ENCODE results near the gene SMC5.
"Not testable (repeated sequence)": the region's sequence is repeated elsewhere in the genome, so short reads cannot be mapped to it uniquely, and the experiment has no call there.

Gene SMC5

GRCh38 chr9:70389621-70390266 is 131.0 kb downstream of the SMC5 start:
- Histone ChIP-seq H3K4me3 (ENCODE audit: low read length) (no peak overlapping the region), H3K4me1 (ENCODE audit: insufficient read depth, low read length) (peaks cover 3% of the 10 kb centered on the region; the same call in 1 of the 2 replicates), H3K36me3 (ENCODE audit: insufficient read depth, low read length) (no peaks in the 10 kb centered on the region), H3K27ac (ENCODE audit: low read depth, low read length) (no peak overlapping the region), H3K9ac (ENCODE audit: low read depth, low read length) (no peak overlapping the region), H3K9me3 (ENCODE audit: insufficient read depth, low read depth, low read length) (no peaks in the 10 kb centered on the region), H3K27me3 (ENCODE audit: insufficient read depth, low read length) (no peaks in the 10 kb centered on the region)
- WGBS = 73% methylated on average over 9 of the region's 10 CpGs

- Histone ChIP-seq H3K9ac (ENCODE audit: low read depth, low read length) (no peak overlapping the region), H3K27ac (ENCODE audit: low read depth, low read length) (no peak overlapping the region), H3K36me3 (ENCODE audit: insufficient read depth, low read length) (no peaks in the 10 kb centered on the region), H3K4me3 (ENCODE audit: low read length) (no peak overlapping the region), H3K27me3 (ENCODE audit: insufficient read depth, low read length) (no peaks in the 10 kb centered on the region), H3K4me1 (ENCODE audit: insufficient read depth, low read length) (peaks cover 3% of the 10 kb centered on the region; the same call in 1 of the 2 replicates), H3K9me3 (ENCODE audit: insufficient read depth, low read depth, low read length) (no peaks in the 10 kb centered on the region)
- 85% methylated on average over 2 of the region's 2 CpGs for WGBS
Observed at GRCh38 chr9:70390933-70391341, 132.2 kb downstream of the SMC5 start.

GRCh38 chr9:70392189-70392588 is 133.4 kb downstream of the SMC5 start:
- Histone ChIP-seq H3K27me3 (ENCODE audit: insufficient read depth, low read length) (no peaks in the 10 kb centered on the region), H3K4me3 (ENCODE audit: low read length) (no peak overlapping the region), H3K27ac (ENCODE audit: low read depth, low read length) (no peak overlapping the region), H3K4me1 (ENCODE audit: insufficient read depth, low read length) (peaks cover 3% of the 10 kb centered on the region; the same call in 1 of the 2 replicates), H3K36me3 (ENCODE audit: insufficient read depth, low read length) (no peaks in the 10 kb centered on the region), H3K9me3 (ENCODE audit: insufficient read depth, low read depth, low read length) (no peaks in the 10 kb centered on the region), H3K9ac (ENCODE audit: low read depth, low read length) (no peak overlapping the region)
- 91% methylated on average over 2 of the region's 2 CpGs for WGBS

GRCh38 chr9:70392850-70393249 is 134.1 kb downstream of the SMC5 start:
- H3K9me3 ChIP-seq (ENCODE audit: insufficient read depth, low read depth, low read length) = no peaks in the 10 kb centered on the region
- H3K9ac ChIP-seq (ENCODE audit: low read depth, low read length) = no peak overlapping the region
- no peak overlapping the region for H3K4me3 ChIP-seq (ENCODE audit: low read length)
- H3K27ac ChIP-seq (ENCODE audit: low read depth, low read length) = no peak overlapping the region
- WGBS = 98% methylated on average over 3 of the region's 3 CpGs
- H3K27me3 ChIP-seq (ENCODE audit: insufficient read depth, low read length) = no peaks in the 10 kb centered on the region
- H3K36me3 ChIP-seq (ENCODE audit: insufficient read depth, low read length) = no peaks in the 10 kb centered on the region
- peaks cover 3% of the 10 kb centered on the region; the same call in 1 of the 2 replicates for H3K4me1 ChIP-seq (ENCODE audit: insufficient read depth, low read length)

GRCh38 chr9:70395652-70396051 is 136.9 kb downstream of the SMC5 start:
- H3K4me1 ChIP-seq (ENCODE audit: insufficient read depth, low read length) = no peaks in the 10 kb centered on the region
- H3K36me3 ChIP-seq (ENCODE audit: insufficient read depth, low read length) = no peaks in the 10 kb centered on the region
- H3K27ac ChIP-seq (ENCODE audit: low read depth, low read length) = no peak overlapping the region
- no peak overlapping the region for H3K4me3 ChIP-seq (ENCODE audit: low read length)
- no peaks in the 10 kb centered on the region for H3K9me3 ChIP-seq (ENCODE audit: insufficient read depth, low read depth, low read length)
- no peaks in the 10 kb centered on the region for H3K27me3 ChIP-seq (ENCODE audit: insufficient read depth, low read length)
- no peak overlapping the region for H3K9ac ChIP-seq (ENCODE audit: low read depth, low read length)
- WGBS = 94% methylated on average over 4 of the region's 6 CpGs

- H3K4me1 ChIP-seq (ENCODE audit: insufficient read depth, low read length) = no peaks in the 10 kb centered on the region
- H3K36me3 ChIP-seq (ENCODE audit: insufficient read depth, low read length) = no peaks in the 10 kb centered on the region
- 94% methylated on average over 4 of the region's 4 CpGs for WGBS
- H3K27me3 ChIP-seq (ENCODE audit: insufficient read depth, low read length) = no peaks in the 10 kb centered on the region
- no peaks in the 10 kb centered on the region for H3K9me3 ChIP-seq (ENCODE audit: insufficient read depth, low read depth, low read length)
- no peak overlapping the region for H3K9ac ChIP-seq (ENCODE audit: low read depth, low read length)
- H3K27ac ChIP-seq (ENCODE audit: low read depth, low read length) = no peak overlapping the region
- no peak overlapping the region for H3K4me3 ChIP-seq (ENCODE audit: low read length)
Observed at GRCh38 chr9:70398145-70398556, 139.4 kb downstream of the SMC5 start.

GRCh38 chr9:70399141-70399540 is 140.4 kb downstream of the SMC5 start:
- Histone ChIP-seq H3K27ac (ENCODE audit: low read depth, low read length) (no peak overlapping the region), H3K4me3 (ENCODE audit: low read length) (no peak overlapping the region), H3K4me1 (ENCODE audit: insufficient read depth, low read length) (no peaks in the 10 kb centered on the region), H3K36me3 (ENCODE audit: insufficient read depth, low read length) (no peaks in the 10 kb centered on the region), H3K9me3 (ENCODE audit: insufficient read depth, low read depth, low read length) (no peaks in the 10 kb centered on the region), H3K27me3 (ENCODE audit: insufficient read depth, low read length) (no peaks in the 10 kb centered on the region), H3K9ac (ENCODE audit: low read depth, low read length) (no peak overlapping the region)

- H3K4me1 ChIP-seq (ENCODE audit: insufficient read depth, low read length) = no peaks in the 10 kb centered on the region
- H3K36me3 ChIP-seq (ENCODE audit: insufficient read depth, low read length) = no peaks in the 10 kb centered on the region
- no peak overlapping the region for H3K9ac ChIP-seq (ENCODE audit: low read depth, low read length)
- no peak overlapping the region for H3K27ac ChIP-seq (ENCODE audit: low read depth, low read length)
- H3K4me3 ChIP-seq (ENCODE audit: low read length) = no peak overlapping the region
- no peaks in the 10 kb centered on the region for H3K27me3 ChIP-seq (ENCODE audit: insufficient read depth, low read length)
- H3K9me3 ChIP-seq (ENCODE audit: insufficient read depth, low read depth, low read length) = no peaks in the 10 kb centered on the region
- WGBS = 82% methylated on average over 5 of the region's 5 CpGs
Observed at GRCh38 chr9:70400107-70400892, 141.5 kb downstream of the SMC5 start.

GRCh38 chr9:70401241-70401640 is 142.5 kb downstream of the SMC5 start:
- not testable (repeated sequence) for H3K4me1 ChIP-seq (ENCODE audit: insufficient read depth, low read length); H3K9me3 ChIP-seq (ENCODE audit: insufficient read depth, low read depth, low read length); H3K27ac ChIP-seq (ENCODE audit: low read depth, low read length); H3K27me3 ChIP-seq (ENCODE audit: insufficient read depth, low read length); H3K9ac ChIP-seq (ENCODE audit: low read depth, low read length); H3K36me3 ChIP-seq (ENCODE audit: insufficient read depth, low read length); H3K4me3 ChIP-seq (ENCODE audit: low read length)
- 98% methylated on average over 6 of the region's 6 CpGs for WGBS

- no peak overlapping the region for H3K27ac ChIP-seq (ENCODE audit: low read depth, low read length)
- H3K4me3 ChIP-seq (ENCODE audit: low read length) = no peak overlapping the region
- no peaks in the 10 kb centered on the region for H3K36me3 ChIP-seq (ENCODE audit: insufficient read depth, low read length)
- H3K9me3 ChIP-seq (ENCODE audit: insufficient read depth, low read depth, low read length) = no peaks in the 10 kb centered on the region
- no peak overlapping the region for H3K9ac ChIP-seq (ENCODE audit: low read depth, low read length)
- WGBS = 69% methylated on average over 1 of the region's 1 CpG
- no peaks in the 10 kb centered on the region for H3K27me3 ChIP-seq (ENCODE audit: insufficient read depth, low read length)
- peaks cover 16% of the 10 kb centered on the region for H3K4me1 ChIP-seq (ENCODE audit: insufficient read depth, low read length)
Observed at GRCh38 chr9:70402213-70402612, 143.4 kb downstream of the SMC5 start.

- no peak overlapping the region for H3K4me3 ChIP-seq (ENCODE audit: low read length)
- H3K4me1 ChIP-seq (ENCODE audit: insufficient read depth, low read length) = peaks cover 18% of the 10 kb centered on the region
- no peaks in the 10 kb centered on the region for H3K36me3 ChIP-seq (ENCODE audit: insufficient read depth, low read length)
- WGBS = 94% methylated on average over 2 of the region's 2 CpGs
- H3K9ac ChIP-seq (ENCODE audit: low read depth, low read length) = no peak overlapping the region
- H3K27me3 ChIP-seq (ENCODE audit: insufficient read depth, low read length) = no peaks in the 10 kb centered on the region
- no peaks in the 10 kb centered on the region for H3K9me3 ChIP-seq (ENCODE audit: insufficient read depth, low read depth, low read length)
- no peak overlapping the region for H3K27ac ChIP-seq (ENCODE audit: low read depth, low read length)
Observed at GRCh38 chr9:70403166-70403565, 144.4 kb downstream of the SMC5 start.
